ENCODE measurements around the gene ROBO1. TPM values are rescaled to one million over a fixed set of nuclear protein-coding genes. Genes with fewer than 3 reads are reported as not detected.
A peak's percentile ranks its signal among the peaks of the same experiment; 100 is the strongest.
"Not testable (repeated sequence)": the region's sequence is repeated elsewhere in the genome, so short reads cannot be mapped to it uniquely, and the experiment has no call there.

ROBO1 gene
- total RNA-seq, 2 donors from 2014 or later, result 13.6 to 18.7 TPM

GRCh38 chr3:79568938-79569337 lies 198.9 kb downstream of the ROBO1 start:
- DNase-seq, result no peak
- intact Hi-C loops (cut with DNase I), result no loop called here
- ATAC-seq, result no peak

DNA sequence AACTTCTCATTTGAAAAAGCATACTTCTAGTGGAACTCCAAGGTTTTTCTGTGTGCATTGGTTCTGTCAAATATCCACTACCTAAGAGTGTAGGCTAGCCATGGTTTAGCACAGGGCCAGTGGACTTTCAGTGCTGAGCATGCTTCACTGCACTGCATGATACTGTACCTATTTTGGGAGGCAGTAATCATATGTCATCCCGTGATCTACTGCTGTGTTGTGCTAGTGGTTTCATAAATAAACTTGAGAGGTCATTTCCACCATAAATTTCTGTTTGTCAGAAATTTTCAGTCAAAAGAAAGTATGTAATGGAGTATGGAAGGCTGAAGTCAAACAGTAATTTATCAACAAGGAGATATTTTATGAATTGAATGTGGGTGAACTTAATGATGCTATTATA lies 203.6 kb downstream of the ROBO1 start:
- ATAC-seq, result no peak
- DNase-seq, result no peak
- intact Hi-C loops (cut with DNase I), result no loop called here

- intact Hi-C loops (cut with DNase I), result no loop called here
- ATAC-seq (no peak), DNase-seq (no peak)
Observed at GRCh38 chr3:79560698-79561097, 207.1 kb downstream of the ROBO1 start.

- no peak for ATAC-seq
- intact Hi-C loops (cut with DNase I), result no loop called here
- no peak for DNase-seq
Observed at GRCh38 chr3:79558943-79559342, 208.9 kb downstream of the ROBO1 start.

DNA sequence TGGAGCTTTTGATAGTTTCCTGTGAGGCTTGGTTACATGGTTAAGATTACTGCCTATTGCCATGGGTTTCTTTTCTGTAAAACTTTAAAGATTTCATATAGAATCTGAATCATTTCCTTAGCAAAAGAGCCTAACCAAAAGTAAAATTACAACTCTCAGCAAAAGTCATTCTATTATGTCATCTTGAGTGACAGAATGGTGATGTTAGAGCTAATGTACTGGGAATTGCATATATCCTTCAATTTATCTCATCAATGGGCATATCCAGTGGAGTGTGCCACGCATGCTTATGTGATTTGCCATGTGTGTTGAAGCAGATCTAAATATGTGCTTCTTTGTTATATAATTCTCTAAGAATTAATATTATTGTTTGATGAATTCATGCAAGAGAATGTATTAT lies 212.1 kb downstream of the ROBO1 start:
- intact Hi-C loops (cut with DNase I), result no loop called here
- no peak for DNase-seq
- no peak for ATAC-seq

GRCh38 chr3:79551997-79552396 lies 215.8 kb downstream of the ROBO1 start:
- no peak for ATAC-seq
- intact Hi-C loops (cut with DNase I), result no loop called here

GRCh38 chr3:79551321-79551892 lies 216.4 kb downstream of the ROBO1 start:
- DNase-seq (no peak), ATAC-seq (no peak)
- intact Hi-C loops (cut with DNase I), result no loop called here

More at GRCh38 chr3:79551997-79552396, 215.8 kb downstream of the ROBO1 start:
- DNase-seq, result no peak

GRCh38 chr3:79543218-79543982 lies 224.4 kb downstream of the ROBO1 start:
- intact Hi-C loops (cut with DNase I), result no loop called here
- ATAC-seq (no peak), DNase-seq (no peak)

DNA sequence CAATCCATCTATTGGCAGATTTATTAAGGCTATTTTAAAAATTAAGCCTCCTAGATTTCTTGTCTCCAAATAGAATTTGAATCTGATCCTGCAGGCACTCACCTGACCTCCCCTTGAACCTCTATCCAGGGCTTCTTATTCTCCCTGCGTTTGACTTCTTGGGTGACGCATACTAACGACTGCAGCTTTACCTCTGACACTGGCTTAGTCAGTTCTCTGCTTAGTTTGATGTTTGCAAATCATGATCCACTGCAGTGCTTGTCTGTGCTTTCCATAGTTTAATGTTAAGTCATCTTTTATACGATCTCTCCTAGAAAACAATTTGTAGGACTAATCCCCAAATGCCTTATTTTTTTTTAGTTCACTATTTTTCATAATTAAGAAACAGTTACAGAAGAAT lies 233.1 kb downstream of the ROBO1 start:
- intact Hi-C loops (cut with DNase I), result no loop called here
- DNase-seq (no peak), ATAC-seq (no peak)

DNA sequence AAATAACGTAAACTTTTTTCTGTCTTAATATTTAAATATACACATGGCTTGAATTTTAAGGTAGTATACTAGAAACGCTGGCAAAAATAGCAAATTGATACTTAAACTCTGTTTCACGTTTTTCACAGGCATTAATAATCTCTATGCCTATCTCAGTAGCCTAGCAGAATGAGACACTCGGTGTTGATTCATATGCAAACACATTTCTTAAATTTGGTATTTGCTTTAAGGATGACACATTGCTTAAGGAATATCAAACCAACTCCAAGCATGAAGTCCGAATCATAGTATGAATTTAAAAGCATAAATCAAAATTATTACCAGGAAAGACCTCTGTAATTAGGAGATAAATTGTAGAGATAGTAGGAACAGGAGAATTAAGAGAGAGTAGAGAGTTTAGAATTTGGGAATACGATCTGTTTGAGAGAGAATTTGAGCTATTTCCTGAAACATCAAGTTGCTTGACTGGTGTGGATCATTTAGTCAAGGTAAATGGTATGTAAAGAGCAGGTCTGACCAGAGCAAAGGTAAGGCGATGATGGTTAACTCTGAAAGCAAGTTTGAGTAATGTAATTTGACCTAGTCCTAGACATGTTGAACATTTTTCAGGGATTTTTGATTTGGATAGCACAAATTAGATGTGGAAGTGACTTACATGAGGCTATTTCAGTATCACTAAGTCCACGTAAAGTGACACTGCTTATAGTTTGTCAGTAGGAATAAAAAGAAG lies 236.1 kb downstream of the ROBO1 start:
- intact Hi-C loops (cut with DNase I), result no loop called here
- ATAC-seq (no peak), DNase-seq (no peak)

GRCh38 chr3:79521221-79521848 lies 246.5 kb downstream of the ROBO1 start:
- ATAC-seq, result no peak
- DNase-seq, result no peak
- intact Hi-C loops (cut with DNase I), result loop anchor here (5.0 to 10.0 kb wide), 2 partner anchors 1163 to 1171 kb away; no protein-coding TSS in a partner anchor

DNA sequence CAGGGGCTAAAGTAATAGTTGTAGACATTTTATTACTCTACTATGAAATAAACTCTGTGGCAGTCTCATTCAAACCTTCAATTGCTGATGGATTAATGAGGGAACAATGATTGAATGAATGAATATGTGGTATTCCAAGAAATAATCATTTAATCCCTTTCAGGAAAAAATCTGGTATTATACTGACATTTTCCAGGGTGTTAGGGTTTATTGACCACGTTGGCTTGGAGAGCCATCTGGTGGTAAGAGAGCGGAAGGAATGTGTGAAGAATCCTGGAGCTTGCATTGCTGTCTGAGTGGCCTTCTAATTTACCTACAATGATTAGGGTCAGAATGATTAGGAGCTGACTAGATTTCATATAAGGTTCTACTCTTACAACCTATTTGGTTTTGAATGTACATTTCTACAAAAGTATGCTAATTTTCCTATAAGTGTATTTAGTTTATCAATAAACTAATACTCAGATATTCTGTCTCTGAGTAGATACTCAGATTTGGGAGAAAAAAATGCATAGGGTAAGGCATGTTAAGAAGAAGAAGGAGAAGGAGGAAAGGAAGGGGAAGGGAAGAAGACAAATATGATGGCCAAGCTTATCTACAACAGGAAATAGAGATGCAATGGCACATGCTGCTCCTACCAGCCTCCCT lies 249.9 kb downstream of the ROBO1 start:
- no peak for ATAC-seq
- no peak for DNase-seq
- intact Hi-C loops (cut with DNase I), result loop anchor here in 1 of 2 donors (5.0 kb wide), 1 partner anchor 861 kb away; no protein-coding TSS in a partner anchor

DNA sequence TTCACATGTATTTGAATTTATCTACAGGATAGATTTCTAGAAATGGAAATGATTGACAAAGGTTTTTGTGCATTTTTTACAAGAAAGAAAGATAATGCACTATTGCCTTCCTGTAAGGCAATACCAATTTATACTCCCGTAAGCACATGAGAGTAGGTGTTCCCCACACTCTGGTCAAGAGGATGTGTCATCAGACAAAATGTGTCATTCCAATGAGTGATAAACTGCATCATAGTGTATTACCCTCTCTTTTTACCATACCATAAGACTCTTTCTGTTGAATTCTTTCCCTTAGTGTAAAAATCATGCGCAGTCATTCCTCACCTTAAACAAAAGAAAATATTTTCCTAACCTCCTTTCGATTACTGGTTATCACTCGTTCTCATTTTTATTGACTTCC lies 251.0 kb downstream of the ROBO1 start:
- intact Hi-C loops (cut with DNase I), result loop anchor here in 1 of 2 donors (5.0 kb wide), 1 partner anchor 859 kb away; no protein-coding TSS in a partner anchor
- ATAC-seq, result no peak
- no peak for DNase-seq

GRCh38 chr3:79515072-79515471 lies 252.7 kb downstream of the ROBO1 start:
- intact Hi-C loops (cut with DNase I), result loop anchor here in 1 of 2 donors (5.0 kb wide), 1 partner anchor 858 kb away; no protein-coding TSS in a partner anchor
- ATAC-seq (peak; percentile 67 to 84), DNase-seq (no peak)

DNA sequence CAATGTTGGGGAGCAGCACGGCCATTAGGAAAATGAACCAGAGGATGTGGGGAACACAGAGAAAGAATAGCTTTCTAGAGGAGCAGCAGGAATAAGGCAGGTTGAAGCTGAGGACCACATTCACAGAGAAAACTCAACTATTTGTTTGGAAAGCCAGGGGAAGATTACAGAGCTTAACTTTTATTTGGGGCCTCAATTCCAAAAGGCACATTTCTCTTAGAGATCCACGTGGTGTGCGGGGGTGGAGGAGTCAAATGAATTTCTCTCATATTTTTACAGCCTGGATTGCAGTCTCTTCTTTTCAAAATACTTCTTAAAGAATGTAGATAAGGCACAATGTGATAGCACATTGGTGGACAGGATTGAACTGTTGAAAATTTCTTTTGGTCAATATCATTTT lies 253.7 kb downstream of the ROBO1 start:
- intact Hi-C loops (cut with DNase I), result no loop called here
- no peak for ATAC-seq

DNA sequence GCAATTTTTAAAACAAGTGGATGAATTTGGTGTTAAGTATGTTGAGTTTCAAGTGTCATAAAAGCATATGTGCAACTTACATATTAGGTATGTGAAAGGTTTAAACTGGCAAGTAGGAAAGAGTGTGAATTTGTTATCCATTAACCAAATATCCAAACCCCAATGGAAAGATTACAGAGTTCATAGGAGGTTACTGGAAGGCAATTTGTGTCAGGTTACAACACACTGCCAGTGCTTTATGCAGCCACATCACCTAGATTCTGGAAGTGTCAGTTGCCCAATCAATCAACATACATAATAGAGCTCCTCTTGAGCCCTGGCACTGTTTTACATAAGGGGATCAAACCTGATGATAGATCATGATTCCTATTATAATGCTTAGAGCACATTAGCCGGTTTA lies 261.0 kb downstream of the ROBO1 start:
- intact Hi-C loops (cut with DNase I), result loop anchor here in 1 of 2 donors (10.0 kb wide), 1 partner anchor 422 kb away; no protein-coding TSS in a partner anchor
- ATAC-seq (no peak), DNase-seq (no peak)

More for the DNA sequence above, 253.7 kb downstream of the ROBO1 start:
- DNase-seq, result no peak

DNA sequence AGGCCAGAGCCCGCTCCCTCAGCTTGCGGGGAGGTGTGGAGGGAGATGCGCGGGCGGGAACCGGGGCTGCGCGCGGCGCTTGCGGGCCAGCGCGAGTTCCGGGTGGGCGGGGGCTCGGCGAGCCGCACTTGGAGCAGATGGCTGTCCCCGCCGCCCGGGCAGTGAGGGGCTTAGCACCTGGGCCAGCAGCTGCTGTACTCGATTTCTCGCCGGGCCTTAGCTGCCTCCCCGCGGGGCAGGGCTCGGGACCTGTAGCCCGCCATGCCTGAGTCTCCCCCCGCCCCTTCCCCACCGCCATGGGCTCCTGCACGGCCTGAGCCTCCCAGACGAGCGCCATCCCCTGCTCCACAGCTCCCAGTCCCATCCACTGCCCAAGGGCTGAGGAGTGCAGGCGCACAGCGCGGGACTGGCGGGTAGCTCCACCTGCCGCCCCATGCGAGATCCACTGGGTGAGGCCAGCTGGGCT lies 265.5 kb downstream of the ROBO1 start:
- intact Hi-C loops (cut with DNase I), result loop anchor here in 1 of 2 donors (10.0 kb wide), 1 partner anchor 417 kb away; no protein-coding TSS in a partner anchor
- DNase-seq, ATAC-seq: not testable (repeated sequence)

GRCh38 chr3:79497447-79498111 lies 270.2 kb downstream of the ROBO1 start:
- intact Hi-C loops (cut with DNase I), result loop anchor here in 1 of 2 donors (5.0 kb wide), 3 partner anchors 135 to 840 kb away; no protein-coding TSS in a partner anchor
- DNase-seq (no peak), ATAC-seq (no peak)
